ENCODE measurements around the gene CHD9. TPM values are rescaled to one million over a fixed set of nuclear protein-coding genes. Genes with fewer than 3 reads are reported as not detected.

Gene CHD9
- total RNA-seq, 1 experiment from 2014 or later, result 25.4 TPM

DNA sequence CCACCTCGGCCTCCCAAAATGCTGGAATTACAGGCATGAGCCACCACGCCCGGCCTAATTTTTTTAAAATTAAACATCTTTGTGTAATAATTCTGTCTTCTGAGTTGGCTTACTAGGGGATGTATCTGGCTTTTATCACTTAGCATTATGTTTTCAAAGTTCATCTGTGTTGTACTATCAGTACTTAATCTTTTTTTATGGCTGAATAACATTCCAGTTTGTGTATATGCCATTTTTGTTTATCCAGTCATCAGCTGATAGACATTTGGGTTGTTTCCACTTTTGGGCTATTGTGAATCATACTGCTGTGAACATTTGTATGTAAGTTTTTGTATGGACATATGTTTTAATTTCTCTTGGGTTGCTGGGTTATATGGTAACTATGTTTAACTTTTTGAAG lies 69.0 kb downstream of the CHD9 start:
- intact Hi-C loops (cut with micrococcal nuclease; ENCODE audit: unreplicated experiment) (no loop called here), in situ Hi-C loops (cut with HindIII; ENCODE audit: low pct_unique_long_range_greater_than_20kb, low sequenced_read_pairs) (no loop called here)
- Histone ChIP-seq H3K36me3 (ENCODE audit: control insufficient read depth, insufficient read depth, low read length) (no peaks in the 10 kb centered on the region), H3K9me3 (ENCODE audit: control insufficient read depth, insufficient read depth, low read depth, low read length) (no peaks in the 10 kb centered on the region), H3K27me3 (ENCODE audit: control insufficient read depth, insufficient read depth, low read length) (no peaks in the 10 kb centered on the region), H3K4me1 (ENCODE audit: control insufficient read depth, insufficient read depth, low read length) (peaks cover 1% of the 10 kb centered on the region; the same call in 1 of the 2 replicates), H3K27ac (ENCODE audit: low read length) (no peak overlapping the region), H3K4me3 (ENCODE audit: low read depth in 2 of 2, low read length in 2 of 2) (no peak overlapping the region)
- no peak for TF ChIP-seq TCF7L2 (IDR thresholded peaks at IDR 0.05; ENCODE audit: low read depth, low read length)
- no peak for TF ChIP-seq SIN3A (IDR thresholded peaks at IDR 0.05; ENCODE audit: borderline replicate concordance, insufficient read depth, low read depth, low read length)
- TF ChIP-seq POLR2AphosphoS5 (IDR thresholded peaks at IDR 0.05; ENCODE audit: low read depth, low read length), result no peak
- TF ChIP-seq, protein P1, sequence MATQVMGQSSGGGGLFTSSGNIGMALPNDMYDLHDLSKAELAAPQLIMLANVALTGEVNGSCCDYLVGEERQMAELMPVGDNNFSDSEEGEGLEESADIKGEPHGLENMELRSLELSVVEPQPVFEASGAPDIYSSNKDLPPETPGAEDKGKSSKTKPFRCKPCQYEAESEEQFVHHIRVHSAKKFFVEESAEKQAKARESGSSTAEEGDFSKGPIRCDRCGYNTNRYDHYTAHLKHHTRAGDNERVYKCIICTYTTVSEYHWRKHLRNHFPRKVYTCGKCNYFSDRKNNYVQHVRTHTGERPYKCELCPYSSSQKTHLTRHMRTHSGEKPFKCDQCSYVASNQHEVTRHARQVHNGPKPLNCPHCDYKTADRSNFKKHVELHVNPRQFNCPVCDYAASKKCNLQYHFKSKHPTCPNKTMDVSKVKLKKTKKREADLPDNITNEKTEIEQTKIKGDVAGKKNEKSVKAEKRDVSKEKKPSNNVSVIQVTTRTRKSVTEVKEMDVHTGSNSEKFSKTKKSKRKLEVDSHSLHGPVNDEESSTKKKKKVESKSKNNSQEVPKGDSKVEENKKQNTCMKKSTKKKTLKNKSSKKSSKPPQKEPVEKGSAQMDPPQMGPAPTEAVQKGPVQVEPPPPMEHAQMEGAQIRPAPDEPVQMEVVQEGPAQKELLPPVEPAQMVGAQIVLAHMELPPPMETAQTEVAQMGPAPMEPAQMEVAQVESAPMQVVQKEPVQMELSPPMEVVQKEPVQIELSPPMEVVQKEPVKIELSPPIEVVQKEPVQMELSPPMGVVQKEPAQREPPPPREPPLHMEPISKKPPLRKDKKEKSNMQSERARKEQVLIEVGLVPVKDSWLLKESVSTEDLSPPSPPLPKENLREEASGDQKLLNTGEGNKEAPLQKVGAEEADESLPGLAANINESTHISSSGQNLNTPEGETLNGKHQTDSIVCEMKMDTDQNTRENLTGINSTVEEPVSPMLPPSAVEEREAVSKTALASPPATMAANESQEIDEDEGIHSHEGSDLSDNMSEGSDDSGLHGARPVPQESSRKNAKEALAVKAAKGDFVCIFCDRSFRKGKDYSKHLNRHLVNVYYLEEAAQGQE (IDR thresholded peaks at IDR 0.05; ENCODE audit: insufficient read depth in 1 of 2, low read depth in 2 of 2, low read length in 1 of 2), result no peak
- ATAC-seq (no peak), DNase-seq (ENCODE audit: low read depth, low spot score) (no peak)
- CTCF ChIA-PET, result no interaction called here
- no TSS peak for BruUV-seq (replicated peaks)
- POLR2A ChIA-PET, result no interaction called here

- Histone ChIP-seq H3K4me1 (ENCODE audit: control insufficient read depth, insufficient read depth, low read length) (peaks cover 9% of the 10 kb centered on the region), H3K36me3 (ENCODE audit: control insufficient read depth, insufficient read depth, low read length) (no peaks in the 10 kb centered on the region), H3K27ac (ENCODE audit: low read length) (no peak overlapping the region), H3K27me3 (ENCODE audit: control insufficient read depth, insufficient read depth, low read length) (no peaks in the 10 kb centered on the region), H3K9me3 (ENCODE audit: control insufficient read depth, insufficient read depth, low read depth, low read length) (no peaks in the 10 kb centered on the region), H3K4me3 (ENCODE audit: low read depth in 2 of 2, low read length in 2 of 2) (no peak overlapping the region)
- ChIA-PET CTCF (no interaction called here), POLR2A (no interaction called here)
- intact Hi-C loops (cut with micrococcal nuclease; ENCODE audit: unreplicated experiment) (no loop called here), in situ Hi-C loops (cut with HindIII; ENCODE audit: low pct_unique_long_range_greater_than_20kb, low sequenced_read_pairs) (no loop called here)
- no peak for TF ChIP-seq CTCF (IDR thresholded peaks at IDR 0.05)
- no peak for TF ChIP-seq SIN3A (IDR thresholded peaks at IDR 0.05; ENCODE audit: borderline replicate concordance, insufficient read depth, low read depth, low read length)
- TF ChIP-seq POLR2AphosphoS5 (IDR thresholded peaks at IDR 0.05; ENCODE audit: low read depth, low read length), result no peak
- no peak for TF ChIP-seq TCF7L2 (IDR thresholded peaks at IDR 0.05; ENCODE audit: low read depth, low read length)
- TF ChIP-seq, protein P1 (IDR thresholded peaks at IDR 0.05; ENCODE audit: insufficient read depth in 1 of 2, low read depth in 2 of 2, low read length in 1 of 2), result no peak
- ATAC-seq (no peak), DNase-seq (ENCODE audit: low read depth, low spot score) (no peak)
- BruUV-seq (replicated peaks), result no TSS peak
Observed at GRCh38 chr16:53126390-53126789, 71.6 kb downstream of the CHD9 start.
